Adipocyte (in vitro differentiated cells): Measurements from ENCODE around the gene MRPL10.

Experiments used
- DNase-seq: peaks from one replicate; pipeline ENCODE4 v3.0.0-alpha.2; 2015; ENCODE audit warnings: low read depth
- H3K27me3 ChIP-seq: replicated peaks from 2 replicates; pipeline ENCODE4 v1.7.0; 2013; ENCODE audit warnings: mild to moderate bottlenecking, low read length, moderate library complexity; ENCODE audit not compliant: control insufficient read depth, insufficient read depth
- H3K36me3 ChIP-seq: 2 replicates; pipeline ENCODE4 v1.7.0; 2013; ENCODE audit warnings: low read length, mild to moderate bottlenecking, moderate library complexity; ENCODE audit not compliant: control insufficient read depth, insufficient read depth, severe bottlenecking
- H3K4me1 ChIP-seq: 2 replicates; pipeline ENCODE4 v1.7.0; 2013; ENCODE audit warnings: mild to moderate bottlenecking, low read length, moderate library complexity; ENCODE audit not compliant: control insufficient read depth, insufficient read depth
- H3K4me3 ChIP-seq: 2 replicates; pipeline ENCODE4 v1.7.0; 2013; ENCODE audit warnings: mild to moderate bottlenecking, low read length, moderate library complexity
- H3K9ac ChIP-seq: 2 replicates; pipeline ENCODE4 v1.7.0; 2013; ENCODE audit warnings: mild to moderate bottlenecking, low read length, moderate library complexity
- H3K9me3 ChIP-seq: 2 replicates; pipeline ENCODE4 v1.7.0; 2013; ENCODE audit warnings: mild to moderate bottlenecking, low read length, moderate library complexity; ENCODE audit not compliant: control insufficient read depth

Gene MRPL10

DNA sequence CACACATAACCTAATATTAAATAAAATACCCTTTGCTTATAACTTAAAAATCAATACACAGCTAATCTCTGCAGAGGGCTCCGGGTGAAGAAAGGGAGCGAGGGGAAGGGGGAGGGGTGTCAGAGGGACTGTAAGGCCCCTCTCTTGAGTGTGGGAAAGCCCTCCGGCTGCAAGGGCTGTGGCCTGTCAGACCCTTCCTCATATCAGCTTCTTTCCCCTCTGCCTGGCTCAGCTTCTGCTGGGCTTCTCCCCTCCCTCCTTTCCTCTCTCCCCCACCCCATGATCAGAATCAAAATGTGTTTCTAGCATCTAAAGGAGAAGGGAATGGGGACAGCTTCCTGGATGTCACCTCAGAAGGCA is 14.4 kb upstream of the MRPL10 start:
- H3K4me1 ChIP-seq, result no peaks in the 10 kb centered on the region
- H3K27me3 ChIP-seq, result peaks cover 50% of the 10 kb centered on the region
- H3K4me3 ChIP-seq, result no peak overlapping the region
- no peak overlapping the region for H3K9ac ChIP-seq
- no peaks in the 10 kb centered on the region for H3K9me3 ChIP-seq
- H3K36me3 ChIP-seq, result no peaks in the 10 kb centered on the region
- DNase-seq, result no peak

DNA sequence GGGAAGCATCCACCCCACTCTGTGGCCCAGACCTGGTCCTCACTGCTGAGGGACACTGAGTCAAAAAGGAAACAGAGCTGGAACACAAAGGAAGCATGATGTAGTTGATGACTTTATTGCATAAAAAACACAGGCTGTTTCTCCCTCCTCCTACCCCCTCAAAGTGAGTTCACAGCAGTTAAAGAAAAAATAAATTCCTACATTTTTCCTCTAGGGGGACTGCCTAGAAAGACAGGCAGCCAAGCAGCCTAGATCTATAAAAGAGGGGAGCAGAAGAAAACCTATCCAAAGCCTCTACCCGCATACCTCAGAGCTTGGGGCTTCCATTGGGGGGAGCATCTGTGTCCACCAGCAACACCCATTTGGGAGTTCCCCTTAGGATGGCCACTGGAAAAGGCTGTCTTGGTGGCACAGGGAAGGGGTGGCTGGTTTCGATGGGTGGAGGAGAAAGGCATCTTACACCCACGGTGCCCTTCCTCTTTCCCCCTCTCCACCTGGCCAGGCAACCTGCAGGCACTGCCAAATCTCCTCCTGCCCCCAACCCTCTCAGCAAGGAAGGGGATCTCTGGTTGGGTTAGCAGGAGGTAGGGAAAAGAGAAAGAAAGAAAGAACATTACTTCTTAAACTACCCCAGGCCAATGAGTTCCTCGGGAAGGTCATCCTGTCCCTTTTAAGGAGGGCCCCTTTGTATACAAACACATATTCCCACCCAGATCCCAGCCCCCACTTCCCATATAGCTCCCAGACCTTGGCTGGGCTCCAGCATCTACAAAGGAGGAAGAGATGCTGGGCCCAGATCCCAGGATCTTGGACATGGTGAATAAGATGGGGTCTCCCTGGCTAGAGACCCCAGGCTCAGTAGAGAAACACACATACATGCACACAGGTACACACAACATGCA is 13.7 kb upstream of the MRPL10 start:
- Histone ChIP-seq H3K4me3 (no peak overlapping the region), H3K27me3 (peaks cover 47% of the 10 kb centered on the region), H3K9me3 (no peaks in the 10 kb centered on the region), H3K4me1 (peaks cover 4% of the 10 kb centered on the region), H3K9ac (no peak overlapping the region), H3K36me3 (no peaks in the 10 kb centered on the region)
- peak; percentile 36 for DNase-seq

DNA sequence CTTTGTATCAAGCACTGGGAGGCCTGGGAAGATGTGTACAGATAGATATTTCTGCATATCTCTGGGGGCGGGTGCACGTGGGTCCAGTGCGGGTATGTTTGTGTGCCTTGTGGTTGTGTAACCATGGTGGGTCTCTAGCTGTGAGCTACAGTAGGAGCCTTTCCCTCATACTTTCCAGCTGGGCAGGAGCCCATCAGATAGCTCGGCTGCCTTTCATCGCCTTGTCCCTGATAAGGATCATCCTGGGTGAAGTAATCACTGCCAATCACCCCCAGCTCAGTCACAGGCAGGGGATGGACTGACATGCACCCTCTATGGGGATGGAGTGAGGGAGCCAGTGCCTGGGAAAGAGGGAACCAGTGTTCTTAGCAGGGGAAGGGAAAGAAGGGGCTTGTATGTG is 12.9 kb upstream of the MRPL10 start:
- H3K9me3 ChIP-seq, result no peaks in the 10 kb centered on the region
- H3K36me3 ChIP-seq, result no peaks in the 10 kb centered on the region
- no peak overlapping the region for H3K4me3 ChIP-seq
- DNase-seq, result no peak
- H3K27me3 ChIP-seq, result peaks cover 41% of the 10 kb centered on the region
- H3K4me1 ChIP-seq, result peaks cover 11% of the 10 kb centered on the region
- H3K9ac ChIP-seq, result no peak overlapping the region

- Histone ChIP-seq H3K4me1 (peaks cover 20% of the 10 kb centered on the region), H3K4me3 (no peak overlapping the region), H3K9me3 (no peaks in the 10 kb centered on the region), H3K27me3 (peaks cover 34% of the 10 kb centered on the region), H3K9ac (no peak overlapping the region), H3K36me3 (peaks cover 4% of the 10 kb centered on the region)
- no peak for DNase-seq
Measured at GRCh38 chr17:47843391-47843730, 12.0 kb upstream of the MRPL10 start.

DNA sequence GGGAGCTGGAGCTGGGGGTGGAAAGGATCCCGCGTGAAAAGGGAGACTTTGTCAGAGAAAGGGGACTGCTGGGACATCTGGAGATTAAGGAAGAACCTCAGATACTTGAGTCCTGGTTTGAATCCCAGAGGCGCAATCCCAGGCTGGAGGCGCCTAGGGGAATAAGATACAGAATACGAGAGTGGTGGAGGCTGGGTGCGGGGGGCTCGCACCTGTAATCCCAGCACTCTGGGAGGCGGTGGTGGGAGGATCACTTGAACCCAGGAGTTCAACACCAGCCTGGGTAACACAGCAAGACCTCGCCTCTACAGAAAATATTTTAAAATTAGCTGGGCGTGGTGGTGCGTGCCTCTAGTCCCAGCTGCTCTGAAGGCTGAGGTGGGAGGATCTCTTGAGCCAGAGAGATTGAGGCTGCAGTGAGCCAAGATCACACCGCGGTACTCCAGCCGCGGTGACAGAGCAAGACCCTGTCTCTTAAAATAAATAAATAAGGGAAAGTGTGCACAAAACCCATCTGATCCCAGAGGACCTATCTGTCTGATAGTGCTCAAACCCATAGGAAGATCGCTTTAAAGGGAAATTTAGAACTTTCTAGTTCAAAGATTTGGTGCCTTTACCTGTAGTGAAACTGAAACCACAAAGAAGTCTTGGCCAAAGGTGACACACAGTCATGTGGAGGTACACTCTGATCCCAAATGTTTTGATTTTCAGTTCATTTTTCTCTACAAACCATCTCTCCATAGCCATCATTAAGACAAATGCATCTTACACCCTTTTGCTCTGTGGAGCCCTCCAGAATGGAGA is 10.3 kb upstream of the MRPL10 start:
- H3K9ac ChIP-seq, result peak overlapping the region; percentile 94

GRCh38 chr17:47840742-47841487 is 9.6 kb upstream of the MRPL10 start, which contains the start of gene SCRN2:
Gene SCRN2, minus strand, starts transcription at chr17:47841273. Its CDS starts 430 bp downstream, at chr17:47840843.
- H3K4me1 ChIP-seq, result peaks cover 44% of the 10 kb centered on the region
- DNase-seq, result peak; percentile 91
- peak within 1 kb of the TSS; percentile 80 for H3K4me3 ChIP-seq
- H3K36me3 ChIP-seq, result peaks cover 12% of the 10 kb centered on the region
- peaks cover 10% of the 10 kb centered on the region for H3K27me3 ChIP-seq
- peak within 1 kb of the TSS; percentile 94 for H3K9ac ChIP-seq
- H3K9me3 ChIP-seq, result no peaks in the 10 kb centered on the region

More for the DNA sequence above, 10.3 kb upstream of the MRPL10 start:
- Histone ChIP-seq H3K4me3 (peak overlapping the region; percentile 80), H3K4me1 (peaks cover 37% of the 10 kb centered on the region), H3K9me3 (no peaks in the 10 kb centered on the region), H3K36me3 (peaks cover 7% of the 10 kb centered on the region), H3K27me3 (peaks cover 18% of the 10 kb centered on the region)
- DNase-seq, result no peak

DNA sequence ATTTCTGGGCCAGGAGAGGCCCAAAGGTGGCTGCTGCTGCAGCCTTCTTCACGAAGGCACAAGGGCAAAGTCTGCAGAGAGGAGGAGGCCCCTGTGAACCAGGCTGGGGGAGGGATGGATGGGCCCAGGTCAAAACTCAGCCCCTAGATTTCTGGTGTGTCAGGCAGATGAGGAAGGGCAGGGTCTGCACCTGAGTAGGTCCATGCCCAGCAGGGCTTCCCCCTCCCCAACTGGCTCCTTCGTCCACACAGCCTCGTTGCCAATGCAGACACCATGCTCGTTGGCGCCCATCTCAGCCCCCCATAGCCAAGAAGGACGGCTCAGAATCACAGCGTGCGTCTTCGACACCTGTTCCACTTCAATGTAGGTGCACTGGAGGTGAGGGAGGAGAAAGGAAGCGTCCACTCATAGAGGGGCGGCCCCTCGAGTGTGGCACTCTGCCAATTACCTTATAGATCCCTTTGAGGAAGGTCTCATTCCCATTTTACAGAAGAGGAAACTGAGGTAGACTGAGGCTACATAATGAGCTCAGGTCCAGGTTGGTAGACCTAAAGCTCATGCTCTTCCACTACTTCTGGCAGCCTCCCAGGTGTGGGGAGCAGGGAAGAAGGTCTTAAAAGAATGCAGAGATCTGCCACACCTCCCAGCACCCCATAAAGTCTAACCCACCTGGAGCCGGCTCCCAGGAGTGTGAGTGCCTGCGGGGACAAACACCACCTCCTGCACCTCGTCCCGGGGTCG is 8.8 kb upstream of the MRPL10 start:
- H3K4me3 ChIP-seq, result peak overlapping the region; percentile 80
- H3K9ac ChIP-seq, result peak overlapping the region; percentile 94
- H3K27me3 ChIP-seq, result peaks cover 3% of the 10 kb centered on the region
- peaks cover 19% of the 10 kb centered on the region for H3K36me3 ChIP-seq
- no peak for DNase-seq
- peaks cover 51% of the 10 kb centered on the region for H3K4me1 ChIP-seq
- H3K9me3 ChIP-seq, result no peaks in the 10 kb centered on the region

GRCh38 chr17:47839071-47839470 is 7.7 kb upstream of the MRPL10 start:
- peak overlapping the region; percentile 80 for H3K4me3 ChIP-seq
- DNase-seq, result no peak

DNA sequence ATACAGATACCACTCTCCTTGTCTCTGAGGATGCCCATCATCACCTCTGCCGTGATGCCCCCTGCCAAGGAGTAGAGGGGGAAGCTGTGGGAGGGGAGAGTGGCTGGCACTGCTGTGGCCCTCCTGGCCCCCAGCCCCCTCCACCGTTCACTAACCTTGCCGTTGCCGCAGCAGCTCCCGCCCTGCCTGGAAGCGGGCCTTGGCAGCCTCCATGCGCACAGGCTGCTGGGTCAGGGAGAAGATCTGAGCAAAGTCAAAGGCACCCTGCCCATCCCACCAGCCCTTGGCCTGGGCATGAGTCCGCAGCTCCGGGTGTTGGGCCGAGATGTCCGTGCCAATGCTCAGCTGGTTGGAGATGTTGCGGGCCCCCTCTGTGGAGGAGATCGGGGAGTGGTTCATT is 7.3 kb upstream of the MRPL10 start:
- peak overlapping the region; percentile 80 for H3K4me3 ChIP-seq
- H3K36me3 ChIP-seq, result peaks cover 27% of the 10 kb centered on the region
- H3K27me3 ChIP-seq, result no peaks in the 10 kb centered on the region
- DNase-seq, result no peak
- no peaks in the 10 kb centered on the region for H3K9me3 ChIP-seq
- peaks cover 52% of the 10 kb centered on the region for H3K4me1 ChIP-seq
- H3K9ac ChIP-seq, result peak overlapping the region; percentile 94

More at GRCh38 chr17:47839071-47839470, 7.7 kb upstream of the MRPL10 start:
- Histone ChIP-seq H3K9ac (peak overlapping the region; percentile 94), H3K4me1 (peaks cover 52% of the 10 kb centered on the region), H3K9me3 (no peaks in the 10 kb centered on the region), H3K27me3 (no peaks in the 10 kb centered on the region), H3K36me3 (peaks cover 27% of the 10 kb centered on the region)

DNA sequence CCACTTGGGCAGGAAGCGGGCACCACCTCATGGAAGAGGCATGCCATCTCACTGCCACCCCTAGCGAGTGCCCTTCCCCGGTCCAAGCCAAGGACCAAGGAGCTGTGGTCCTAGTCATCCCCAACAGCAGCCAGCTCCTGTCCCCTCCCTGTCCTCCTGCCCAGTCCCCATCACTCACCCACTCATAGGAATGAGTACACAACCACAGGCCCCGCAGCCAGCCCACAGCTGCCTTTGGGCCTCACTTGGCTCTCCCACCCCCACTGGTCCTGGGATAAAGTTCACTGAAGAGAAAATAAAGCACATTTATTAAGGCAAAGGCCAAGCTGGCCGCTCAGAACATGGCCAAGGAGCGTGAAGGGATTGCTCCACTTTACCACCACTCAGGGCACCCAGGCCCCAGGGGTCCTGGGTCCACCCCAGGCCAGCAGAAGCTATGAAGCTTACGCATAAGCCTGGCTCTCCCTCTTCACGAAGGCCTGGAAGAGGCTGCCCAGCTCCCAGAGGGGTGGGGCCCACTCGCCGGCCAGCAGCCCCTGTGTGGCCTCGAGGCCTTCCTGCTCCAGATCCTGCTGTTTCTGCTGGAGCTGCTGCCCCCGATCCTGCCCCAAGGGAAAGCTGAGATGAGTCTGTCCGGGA is 6.2 kb upstream of the MRPL10 start:
- DNase-seq, result no peak
- Histone ChIP-seq H3K4me1 (peaks cover 52% of the 10 kb centered on the region), H3K27me3 (no peaks in the 10 kb centered on the region), H3K9me3 (no peaks in the 10 kb centered on the region), H3K4me3 (peak overlapping the region; percentile 80), H3K36me3 (peaks cover 27% of the 10 kb centered on the region), H3K9ac (peak overlapping the region; percentile 94)
